Measurements from ENCODE around the gene PTPN1. TPM values are rescaled to one million over a fixed set of nuclear protein-coding genes. Genes with fewer than 3 reads are reported as not detected.

PTPN1 gene
- 52.3 to 63.0 TPM (median 59.1 TPM) in 5 replicates for total RNA-seq (2022; extraction: Qiagen RNA extraction)

DNA sequence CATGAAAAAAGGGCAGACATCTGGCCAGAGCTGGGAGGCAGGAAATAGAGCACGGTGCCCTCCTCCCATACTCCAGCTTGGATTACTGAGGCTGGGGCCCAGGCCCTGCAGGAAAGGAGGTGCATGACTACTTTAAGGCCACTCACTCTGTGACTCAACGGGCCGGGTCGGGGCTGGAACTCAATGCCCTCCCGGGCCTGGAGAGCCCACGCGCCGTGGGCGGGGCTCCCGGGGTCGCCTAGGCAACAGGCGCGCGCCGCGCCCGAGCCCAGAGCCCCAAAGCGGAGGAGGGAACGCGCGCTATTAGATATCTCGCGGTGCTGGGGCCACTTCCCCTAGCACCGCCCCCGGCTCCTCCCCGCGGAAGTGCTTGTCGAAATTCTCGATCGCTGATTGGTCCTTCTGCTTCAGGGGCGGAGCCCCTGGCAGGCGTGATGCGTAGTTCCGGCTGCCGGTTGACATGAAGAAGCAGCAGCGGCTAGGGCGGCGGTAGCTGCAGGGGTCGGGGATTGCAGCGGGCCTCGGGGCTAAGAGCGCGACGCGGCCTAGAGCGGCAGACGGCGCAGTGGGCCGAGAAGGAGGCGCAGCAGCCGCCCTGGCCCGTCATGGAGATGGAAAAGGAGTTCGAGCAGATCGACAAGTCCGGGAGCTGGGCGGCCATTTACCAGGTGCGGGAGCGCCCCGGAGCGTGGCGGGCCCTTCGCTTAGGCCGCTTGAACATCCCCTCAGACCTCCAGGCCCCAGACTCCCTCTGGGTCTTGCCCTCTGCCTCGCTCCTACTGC lies at the start of gene PTPN1:
PTPN1 (plus strand) TSS at position 461 of the 783 bp plus-strand sequence; CDS start at position 606, 145 bp downstream.

Other genes starting within 250 kb of the PTPN1 start
- 0.06 to 0.11 TPM in 2 of 5 replicates, not detected in the others for gene RIPOR3, start 181.2 kb downstream of the PTPN1 start, total RNA-seq (2022; extraction: Qiagen RNA extraction)
- gene PARD6B, start 221.2 kb downstream of the PTPN1 start, total RNA-seq (2022; extraction: Qiagen RNA extraction) = 3.7 to 5.1 TPM (median 4.5 TPM) in 5 replicates